HG03064 (cell line): ENCODE results near the gene NTRK2.
"Not testable (repeated sequence)": the region's sequence is repeated elsewhere in the genome, so short reads cannot be mapped to it uniquely, and the experiment has no call there.

Experiments
- ATAC-seq: cut with Tn5 transposase; IDR thresholded peaks from one replicate; pipeline ENCODE4 v1.9.1; 2021; ENCODE audit warnings: low read depth; ENCODE audit not compliant: unreplicated experiment

The NTRK2 gene

DNA sequence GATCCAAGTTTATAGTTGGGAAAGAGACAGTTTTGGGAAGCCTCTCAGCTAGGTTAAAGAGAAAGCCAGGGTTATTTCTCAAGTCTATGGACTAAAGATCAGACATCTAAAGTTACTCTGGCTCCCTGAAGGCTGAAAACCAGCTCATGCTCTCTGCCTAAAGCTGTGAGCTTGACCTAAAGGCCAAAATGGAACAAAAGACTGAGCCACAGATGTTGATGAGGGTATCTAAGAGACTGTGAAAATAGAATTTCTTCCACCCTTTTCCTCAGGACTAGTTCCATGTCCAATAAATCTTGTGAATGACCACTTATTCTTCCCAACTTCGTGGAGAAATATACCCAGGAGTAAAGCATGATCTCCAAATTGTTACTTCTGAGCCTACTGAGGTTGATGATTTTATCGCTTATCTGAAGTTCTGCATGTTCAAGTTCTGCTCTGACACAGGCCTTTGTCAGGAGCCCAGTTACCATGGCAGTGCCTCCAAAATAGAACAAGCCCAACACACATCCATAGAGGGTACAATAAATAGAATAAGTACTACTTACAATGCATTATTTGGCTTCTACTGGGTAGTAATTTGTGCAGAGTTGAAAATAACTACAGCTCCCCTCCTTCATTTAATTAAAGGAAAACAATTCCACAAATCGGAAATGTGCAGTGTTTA lies 373.6 kb downstream of the NTRK2 start:
- ATAC-seq = no peak

DNA sequence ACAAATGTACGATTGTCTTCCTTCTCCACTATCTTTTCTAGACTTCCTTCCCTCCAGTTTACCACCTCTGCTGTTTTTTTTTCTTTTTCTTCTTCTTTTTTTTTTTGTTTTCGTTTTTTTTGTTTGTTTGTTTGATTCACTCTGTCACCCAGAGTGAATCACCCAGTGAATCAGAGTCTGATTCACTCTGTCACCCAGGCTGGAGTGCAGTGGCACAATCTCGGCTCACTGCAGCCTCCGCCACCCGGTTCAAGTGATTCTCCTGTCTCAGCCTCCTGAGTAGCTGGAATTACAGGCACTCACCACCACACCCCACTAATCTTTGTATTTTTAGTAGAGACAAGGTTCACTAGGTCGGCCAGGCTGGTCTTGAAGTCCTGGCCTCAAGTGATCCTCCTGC lies 375.7 kb downstream of the NTRK2 start:
- ATAC-seq = no peak

DNA sequence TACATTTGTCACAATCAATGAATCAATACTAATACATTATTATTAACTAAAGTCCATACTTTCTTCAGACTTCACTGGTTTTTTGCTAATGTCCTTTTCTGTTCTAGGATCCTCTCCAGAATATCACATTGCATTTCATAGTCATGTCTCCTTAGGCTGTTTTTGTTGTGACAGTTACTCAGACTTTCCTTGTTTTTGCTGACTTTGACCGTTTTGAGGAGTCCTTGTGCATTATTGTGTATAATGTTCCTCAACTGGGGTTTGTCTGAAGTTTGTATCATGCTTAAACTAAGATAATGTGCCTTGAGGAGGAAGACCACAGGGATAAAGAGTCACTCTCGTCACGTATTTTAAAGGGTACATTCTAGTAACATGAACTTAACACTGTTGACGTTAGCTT lies 376.9 kb downstream of the NTRK2 start:
- ATAC-seq = no peak

DNA sequence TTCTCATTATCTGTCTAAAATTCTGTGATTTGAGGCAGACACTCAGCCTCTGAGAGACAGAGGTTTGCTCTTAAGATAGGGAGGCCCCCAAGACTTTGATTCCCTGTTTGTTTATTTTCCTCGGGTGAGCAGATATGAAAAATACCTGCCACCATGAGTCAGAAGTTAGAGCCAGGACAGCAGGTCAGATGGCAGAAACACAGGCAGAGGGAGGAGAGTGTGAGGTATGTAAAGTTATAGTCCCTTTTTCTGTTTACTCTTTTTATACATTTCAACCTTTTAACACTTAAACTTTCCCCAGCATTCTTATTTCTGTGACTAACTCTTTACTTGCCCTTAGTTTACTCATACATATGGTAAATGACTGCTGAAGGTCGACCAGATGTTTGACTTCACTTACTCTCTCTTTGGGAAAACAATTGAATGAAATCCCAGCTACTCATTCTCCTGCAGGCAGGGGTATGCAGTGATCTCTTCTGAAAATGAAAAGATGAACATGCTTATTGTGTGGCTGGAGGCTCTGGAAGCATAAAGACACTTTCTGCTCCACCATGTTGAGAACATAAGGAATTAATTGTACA lies 383.8 kb downstream of the NTRK2 start:
- ATAC-seq = no peak

DNA sequence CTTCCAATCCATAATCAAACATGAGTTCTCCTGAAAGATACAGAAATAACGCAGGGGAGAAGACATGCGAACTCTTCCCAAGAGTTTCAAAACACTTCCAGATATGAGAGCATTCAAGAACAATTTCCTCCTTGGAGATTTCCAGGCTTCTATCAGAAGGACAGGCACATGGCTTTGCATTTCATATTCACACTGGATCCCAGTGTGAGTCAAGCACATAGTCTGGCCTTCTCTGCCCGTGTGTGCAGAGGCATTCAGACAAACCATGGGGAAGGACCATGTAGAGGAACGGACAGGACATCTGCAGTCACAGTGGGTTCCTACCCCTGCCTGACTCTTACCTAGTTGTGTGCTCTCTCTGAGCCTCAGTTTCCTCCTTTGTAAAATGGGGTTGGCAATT lies 384.5 kb downstream of the NTRK2 start:
- no peak for ATAC-seq

DNA sequence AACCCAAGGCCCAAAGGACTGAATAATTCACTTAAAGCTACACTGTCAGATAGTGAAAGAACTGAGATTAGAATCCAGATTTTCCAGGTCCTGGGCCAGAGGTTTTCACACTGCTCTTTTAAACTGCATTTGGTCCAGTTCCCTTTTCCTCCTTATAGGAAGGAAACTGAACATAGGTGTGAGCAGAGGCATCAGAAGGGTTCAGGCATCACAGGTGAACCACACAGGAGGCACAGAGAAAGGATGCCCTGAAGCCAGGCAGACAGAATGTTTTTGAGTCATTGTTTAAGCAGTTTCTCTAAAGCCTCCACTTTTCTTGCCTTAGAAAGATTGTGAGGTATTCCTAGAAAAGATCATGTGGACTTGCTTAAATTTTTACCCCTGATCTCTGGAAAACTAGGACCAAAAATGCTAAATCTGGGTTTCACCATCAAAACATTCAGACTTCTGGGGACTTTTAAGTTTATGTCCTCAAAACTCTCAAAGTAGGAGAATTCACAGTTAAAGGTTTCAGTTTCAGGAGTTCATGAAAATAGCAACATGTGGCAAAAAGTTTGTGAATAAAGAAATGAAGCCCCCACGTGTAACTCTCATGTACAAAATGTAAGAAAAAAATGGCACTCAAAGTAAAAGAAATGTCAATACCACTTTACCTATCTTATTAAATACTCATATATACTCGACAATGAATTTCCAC lies 386.1 kb downstream of the NTRK2 start:
- no peak for ATAC-seq

DNA sequence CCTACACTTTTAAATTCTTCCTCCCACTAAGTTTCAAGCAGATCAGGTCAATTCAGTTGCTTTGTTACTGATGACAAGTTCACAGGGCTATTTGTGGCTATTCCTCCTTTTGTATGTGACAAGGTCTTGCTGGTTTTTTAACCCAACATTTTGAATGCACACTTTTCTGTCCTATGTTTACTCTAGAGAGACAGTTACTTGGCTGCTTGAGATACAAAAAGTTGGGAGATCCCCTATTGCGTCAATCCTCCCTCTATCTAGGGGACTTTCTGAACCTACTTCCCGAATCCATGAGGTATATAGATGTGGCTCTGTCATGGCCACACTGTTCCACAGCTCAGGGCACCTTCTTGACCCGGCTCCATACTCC lies 386.7 kb downstream of the NTRK2 start:
- ATAC-seq = no peak

- no peak for ATAC-seq
These were observed 392.4 kb downstream of the NTRK2 start for GRCh38 chr9:85061969-85062368.

DNA sequence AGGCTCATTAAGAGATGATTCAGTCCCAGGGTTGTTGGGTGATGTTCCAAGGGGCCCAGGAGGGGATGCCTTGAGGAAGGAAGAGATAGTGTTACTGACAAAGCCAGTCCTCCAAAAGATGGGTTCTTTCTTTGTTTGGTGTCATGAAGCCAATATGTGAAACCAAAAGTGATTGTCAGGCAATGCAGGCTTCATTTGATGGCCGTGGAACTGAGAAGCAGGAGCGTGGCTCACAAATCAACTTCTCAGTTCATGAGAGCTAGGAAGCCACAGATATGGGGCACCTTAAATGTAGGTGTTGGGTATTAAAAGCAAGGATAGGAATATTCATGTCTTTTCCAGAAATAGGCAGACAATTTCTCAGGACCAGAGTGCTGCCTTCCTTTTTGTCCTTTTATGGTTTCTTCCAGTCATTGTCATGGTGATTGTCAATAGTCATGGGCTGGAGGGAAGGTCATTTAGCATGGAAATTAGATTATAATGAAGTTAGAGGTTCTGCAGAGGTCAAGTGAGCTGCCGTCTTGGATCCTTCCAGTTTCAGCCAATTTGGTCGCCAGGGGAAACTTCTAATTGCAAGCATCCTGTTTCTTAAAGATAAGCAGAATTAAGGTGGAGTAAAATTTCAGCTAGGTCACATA lies 393.0 kb downstream of the NTRK2 start:
- no peak for ATAC-seq

DNA sequence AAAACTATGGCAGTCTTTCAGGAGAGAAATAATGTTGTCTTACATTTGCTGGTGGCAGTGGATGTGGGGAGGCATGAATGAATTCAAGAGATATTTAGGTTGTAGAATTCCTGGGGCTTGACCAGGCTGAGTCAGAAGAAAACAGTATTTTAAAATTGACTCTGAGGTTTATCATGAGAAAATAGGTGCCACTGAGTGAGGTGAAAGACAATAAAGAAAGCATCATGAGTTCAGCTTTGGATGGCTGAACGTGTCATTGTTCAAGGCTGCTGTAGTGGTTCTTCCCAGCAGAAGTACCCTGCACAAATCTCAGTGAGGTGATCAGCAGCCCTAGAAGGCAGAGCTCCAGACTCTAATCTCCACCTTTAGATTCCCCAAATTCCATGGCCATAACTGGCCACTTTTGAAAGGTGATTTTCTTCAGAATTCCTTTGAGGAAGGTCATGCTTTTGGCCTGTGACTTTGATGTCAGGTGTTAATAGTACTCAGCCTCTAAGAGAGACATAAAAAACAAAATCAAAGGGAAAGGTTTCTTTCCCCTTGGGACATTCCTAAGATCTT lies 395.4 kb downstream of the NTRK2 start:
- no peak for ATAC-seq

GRCh38 chr9:85067792-85068191 lies 398.3 kb downstream of the NTRK2 start:
- ATAC-seq = no peak

DNA sequence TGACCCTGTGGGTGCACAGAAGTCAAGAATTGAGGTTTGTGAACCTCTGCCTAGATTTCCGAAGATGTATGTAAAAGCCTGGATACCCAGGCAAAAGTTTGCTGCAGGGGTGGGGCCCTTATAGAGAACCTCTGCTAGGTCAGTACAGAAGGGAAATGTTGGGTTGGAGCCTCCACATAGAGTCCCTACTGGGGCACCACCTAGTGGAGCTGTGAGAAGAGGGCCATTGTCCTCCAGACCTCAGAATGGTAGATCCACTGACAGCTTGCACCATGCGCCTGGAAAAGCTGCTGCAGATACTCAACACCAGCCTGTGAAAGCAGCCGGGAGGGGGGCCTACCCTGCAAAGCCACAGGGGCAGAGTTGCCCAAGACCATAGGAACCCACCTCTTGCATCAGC lies 399.9 kb downstream of the NTRK2 start:
- not testable (repeated sequence) for ATAC-seq
